Measurements from ENCODE around the gene EFCAB14. TPM values are rescaled to one million over a fixed set of nuclear protein-coding genes. Genes with fewer than 3 reads are reported as not detected.
"Not testable (repeated sequence)": the region's sequence is repeated elsewhere in the genome, so short reads cannot be mapped to it uniquely, and the experiment has no call there.

EFCAB14 gene
- total RNA-seq, 4 donors from 2014 or later, result 87.9 to 136 (median 121) TPM

DNA sequence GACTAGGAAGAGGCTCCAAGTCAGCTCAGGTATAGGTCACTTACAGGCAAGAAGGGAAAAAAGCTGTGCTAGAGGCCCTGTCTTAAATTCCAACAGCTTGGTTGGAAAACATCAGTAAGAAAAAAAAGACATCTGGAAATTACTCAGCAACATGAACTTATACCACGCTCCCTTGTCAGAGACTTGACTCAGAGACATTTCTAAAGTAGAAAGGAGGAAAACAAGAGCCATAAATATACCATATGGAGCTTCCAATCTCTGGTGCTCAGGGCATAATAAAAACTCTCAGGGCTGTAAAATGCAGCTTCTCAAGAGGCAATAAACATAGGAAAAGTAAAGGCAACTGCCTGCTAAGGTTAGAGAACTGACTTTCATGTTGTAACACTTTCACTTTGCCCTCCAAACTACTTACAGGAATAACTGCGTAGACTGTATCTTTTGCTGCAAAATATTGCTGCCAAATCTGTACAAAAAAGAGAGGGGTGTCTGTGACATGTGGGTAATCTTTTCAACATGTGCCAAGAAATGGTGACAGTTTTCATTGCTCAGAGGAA, 65.4 kb downstream of the EFCAB14 start:
- 82% methylated on average over 2 of the region's 2 CpGs for WGBS

GRCh38 chr1:46652321-46653100, 66.4 kb downstream of the EFCAB14 start:
- peaks cover 68% of the 10 kb centered on the region for H3K36me3 ChIP-seq
- H3K9me3 ChIP-seq, result peaks cover 3% of the 10 kb centered on the region
- no peak overlapping the region for H3K27ac ChIP-seq
- 60% methylated on average over 6 of the region's 6 CpGs for WGBS
- H3K4me3 ChIP-seq, result no peak overlapping the region
- H3K4me1 ChIP-seq, result no peaks in the 10 kb centered on the region
- no peak for DNase-seq (ENCODE audit: low spot score in 2 of 2)
- no peaks in the 10 kb centered on the region for H3K27me3 ChIP-seq
- TF ChIP-seq POLR2A (IDR thresholded peaks at IDR 0.05), result no peak

More for the DNA sequence above, 65.4 kb downstream of the EFCAB14 start:
- no peak for DNase-seq (ENCODE audit: low spot score in 2 of 2)
- no peaks in the 10 kb centered on the region for H3K4me1 ChIP-seq
- H3K36me3 ChIP-seq, result peaks cover 67% of the 10 kb centered on the region
- H3K4me3 ChIP-seq, result no peak overlapping the region
- no peak overlapping the region for H3K27ac ChIP-seq
- H3K27me3 ChIP-seq, result no peaks in the 10 kb centered on the region
- no peaks in the 10 kb centered on the region for H3K9me3 ChIP-seq
- no peak for TF ChIP-seq CTCF (IDR thresholded peaks at IDR 0.05)
- no peak for TF ChIP-seq POLR2A (IDR thresholded peaks at IDR 0.05)
- no peak for TF ChIP-seq EP300 (IDR thresholded peaks at IDR 0.05)
- no peak for TF ChIP-seq POLR2AphosphoS5 (IDR thresholded peaks at IDR 0.05)

DNA sequence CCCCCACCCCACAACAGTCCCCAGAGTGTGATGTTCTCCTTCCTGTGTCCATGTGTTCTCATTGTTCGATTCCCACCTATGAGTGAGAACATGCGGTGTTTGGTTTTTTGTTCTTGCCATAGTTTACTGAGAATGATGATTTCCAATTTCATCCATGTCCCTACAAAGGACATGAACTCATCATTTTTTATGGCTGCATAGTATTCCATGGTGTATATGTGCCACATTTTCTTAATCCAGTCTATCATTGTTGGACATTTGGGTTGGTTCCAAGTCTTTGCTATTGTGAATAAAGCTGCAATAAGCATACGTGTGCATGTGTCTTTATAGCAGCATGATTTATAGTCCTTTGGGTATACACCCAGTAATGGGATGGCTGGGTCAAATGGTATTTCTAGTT, 67.8 kb downstream of the EFCAB14 start:
- H3K9me3 ChIP-seq; H3K27me3 ChIP-seq; H3K4me1 ChIP-seq; H3K27ac ChIP-seq; H3K4me3 ChIP-seq; DNase-seq (ENCODE audit: low spot score in 2 of 2): not testable (repeated sequence)
- peaks cover 63% of the 10 kb centered on the region for H3K36me3 ChIP-seq
- WGBS, result 97% methylated on average over 3 of the region's 3 CpGs

- Histone ChIP-seq H3K9me3 (peaks cover 3% of the 10 kb centered on the region), H3K27ac (no peak overlapping the region), H3K36me3 (peaks cover 58% of the 10 kb centered on the region), H3K4me3 (no peak overlapping the region), H3K4me1 (no peaks in the 10 kb centered on the region), H3K27me3 (no peaks in the 10 kb centered on the region)
- 96% methylated on average over 3 of the region's 3 CpGs for WGBS
- TF ChIP-seq EP300 (IDR thresholded peaks at IDR 0.05), result no peak
- no peak for TF ChIP-seq POLR2AphosphoS5 (IDR thresholded peaks at IDR 0.05)
- TF ChIP-seq POLR2A (IDR thresholded peaks at IDR 0.05), result no peak
- TF ChIP-seq CTCF (IDR thresholded peaks at IDR 0.05), result no peak
- DNase-seq (ENCODE audit: low spot score in 2 of 2), result no peak
Observed at GRCh38 chr1:46650491-46650890, 68.4 kb downstream of the EFCAB14 start.

DNA sequence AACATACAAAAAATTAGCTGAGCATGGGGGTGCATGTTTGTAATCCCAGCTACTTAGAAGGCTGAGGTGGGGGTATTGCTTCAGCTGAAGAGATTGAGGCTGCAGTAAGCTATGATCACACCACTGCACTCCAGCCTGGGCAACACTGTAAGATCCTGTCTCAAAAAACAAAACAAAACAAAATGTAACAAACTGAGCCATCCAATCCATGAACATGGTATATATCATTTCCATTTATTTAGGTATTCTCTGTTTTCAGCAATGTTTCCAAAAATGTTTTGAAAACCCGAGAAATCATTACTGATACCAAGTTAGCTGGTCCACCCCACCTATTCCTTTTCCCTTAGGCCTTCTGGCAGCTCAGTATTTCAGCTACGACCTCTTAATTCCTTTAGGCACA, 69.2 kb downstream of the EFCAB14 start:
- H3K36me3 ChIP-seq, result peaks cover 54% of the 10 kb centered on the region
- H3K27ac ChIP-seq, result no peak overlapping the region
- H3K4me1 ChIP-seq, result no peaks in the 10 kb centered on the region
- no peak for DNase-seq (ENCODE audit: low spot score in 2 of 2)
- peaks cover 3% of the 10 kb centered on the region for H3K9me3 ChIP-seq
- no peak overlapping the region for H3K4me3 ChIP-seq
- no peak for TF ChIP-seq POLR2AphosphoS5 (IDR thresholded peaks at IDR 0.05)
- TF ChIP-seq EP300 (IDR thresholded peaks at IDR 0.05), result no peak
- TF ChIP-seq POLR2A (IDR thresholded peaks at IDR 0.05), result no peak
- TF ChIP-seq CTCF (IDR thresholded peaks at IDR 0.05), result no peak
- H3K27me3 ChIP-seq, result no peaks in the 10 kb centered on the region
- WGBS, result 93% methylated on average over 2 of the region's 2 CpGs

GRCh38 chr1:46647611-46648010, 71.3 kb downstream of the EFCAB14 start:
- no peak for TF ChIP-seq CTCF (IDR thresholded peaks at IDR 0.05)
- TF ChIP-seq EP300 (IDR thresholded peaks at IDR 0.05), result no peak
- no peak for TF ChIP-seq POLR2A (IDR thresholded peaks at IDR 0.05)
- TF ChIP-seq POLR2AphosphoS5 (IDR thresholded peaks at IDR 0.05), result no peak
- Histone ChIP-seq H3K27ac (no peak overlapping the region), H3K36me3 (peaks cover 57% of the 10 kb centered on the region), H3K4me3 (no peak overlapping the region), H3K9me3 (peaks cover 3% of the 10 kb centered on the region), H3K27me3 (no peaks in the 10 kb centered on the region), H3K4me1 (no peaks in the 10 kb centered on the region)
- DNase-seq (ENCODE audit: low spot score in 2 of 2), result no peak
- 98% methylated on average over 3 of the region's 3 CpGs for WGBS
